Mesodermal cell (in vitro differentiated cells): ENCODE results near the gene FUT4.
"Not testable (repeated sequence)": the region's sequence is repeated elsewhere in the genome, so short reads cannot be mapped to it uniquely, and the experiment has no call there.

Experiments
- H3K27ac ChIP-seq: 2 replicates; pipeline ENCODE4 v1.7.0; 2013; ENCODE audit warnings: mild to moderate bottlenecking, low read depth, low read length, moderate library complexity; ENCODE audit not compliant: severe bottlenecking
- H3K36me3 ChIP-seq: 2 replicates; pipeline ENCODE4 v1.7.1; 2013; ENCODE audit warnings: mild to moderate bottlenecking, low read length, moderate library complexity; ENCODE audit not compliant: control insufficient read depth, insufficient read depth
- H3K4me1 ChIP-seq: one replicate; pipeline ENCODE4 v1.7.1; 2013; ENCODE audit warnings: mild to moderate bottlenecking, low read length; ENCODE audit not compliant: insufficient read depth, control insufficient read depth, poor library complexity, severe bottlenecking
- H3K4me3 ChIP-seq: 2 replicates; pipeline ENCODE4 v1.7.0; 2013; ENCODE audit warnings: low read length, control low read depth, mild to moderate bottlenecking; ENCODE audit not compliant: insufficient read depth, poor library complexity, severe bottlenecking; ENCODE audit errors: extremely low read depth
- H3K9me3 ChIP-seq: 2 replicates; pipeline ENCODE4 v1.7.1; 2013; ENCODE audit warnings: mild to moderate bottlenecking, low read length, moderate library complexity; ENCODE audit not compliant: control insufficient read depth
- WGBS, 2 experiments: methylation state at CpG; one replicate each; pipeline ENCODE4 v1.1.5; 2013; ENCODE audit warnings: missing lambda C conversion rate in 2 of 2; ENCODE audit not compliant: insufficient coverage in 2 of 2; 5-methylcytosine and 5-hydroxymethylcytosine counted together

Gene FUT4

GRCh38 chr11:94553938-94554337, 10.2 kb downstream of the FUT4 start:
- Histone ChIP-seq H3K4me3 (no peak overlapping the region), H3K4me1 (no peaks in the 10 kb centered on the region), H3K36me3 (no peaks in the 10 kb centered on the region), H3K27ac (no peak overlapping the region), H3K9me3 (no peaks in the 10 kb centered on the region)
- WGBS, 2 experiments, result 40 to 58% methylated on average over 1 of the region's 1 CpG

- H3K36me3 ChIP-seq, H3K27ac ChIP-seq, H3K4me3 ChIP-seq, H3K9me3 ChIP-seq, H3K4me1 ChIP-seq: not testable (repeated sequence)
- 86 to 91% methylated on average over 6 to 7 of the region's 8 CpGs for WGBS, 2 experiments
Observed at GRCh38 chr11:94555752-94556329, 12.1 kb downstream of the FUT4 start.

DNA sequence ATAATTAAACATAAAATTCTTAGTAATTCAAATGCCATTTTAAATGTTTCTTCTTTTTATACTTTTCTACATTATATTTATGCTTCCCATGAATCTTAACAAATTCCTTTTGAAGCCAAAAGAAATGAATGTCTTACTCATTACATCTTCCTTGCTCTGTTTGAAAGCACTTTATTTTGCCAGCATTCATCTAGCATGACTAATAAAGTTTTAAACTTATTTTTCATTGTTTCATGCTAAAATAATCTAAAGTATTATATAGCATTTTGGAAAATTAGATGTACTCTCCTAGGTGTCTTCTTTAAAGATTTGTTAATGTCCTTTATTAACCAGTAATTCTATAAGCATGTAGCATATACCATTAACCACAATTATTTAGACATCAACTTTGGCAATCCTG, 13.7 kb downstream of the FUT4 start:
- peaks cover 3% of the 10 kb centered on the region for H3K4me1 ChIP-seq
- no peak overlapping the region for H3K27ac ChIP-seq
- no peaks in the 10 kb centered on the region for H3K36me3 ChIP-seq
- H3K4me3 ChIP-seq, result no peak overlapping the region
- H3K9me3 ChIP-seq, result no peaks in the 10 kb centered on the region

DNA sequence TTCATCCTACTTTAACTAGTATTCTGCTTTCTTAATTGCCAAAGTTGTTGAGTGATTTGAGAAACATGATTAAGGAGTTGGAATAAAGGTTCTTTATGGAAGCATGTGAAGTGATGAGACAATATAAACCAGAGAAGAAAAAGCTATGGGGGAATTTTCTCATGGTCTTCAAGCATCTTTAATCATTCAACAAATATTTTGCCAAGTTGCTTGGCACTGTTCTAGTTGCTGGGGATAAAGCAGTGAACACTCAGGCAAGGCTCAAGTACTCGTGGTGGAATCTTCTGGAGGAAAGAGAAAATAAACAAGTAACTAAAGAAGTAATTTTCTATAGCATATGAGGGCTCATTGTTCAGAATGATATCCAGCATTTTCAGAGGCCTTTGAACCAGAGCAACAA, 14.3 kb downstream of the FUT4 start:
- H3K9me3 ChIP-seq, result no peaks in the 10 kb centered on the region
- peaks cover 8% of the 10 kb centered on the region for H3K4me1 ChIP-seq
- WGBS, 2 experiments, result no CpG with 5 or more reads among the region's 1 CpG
- no peak overlapping the region for H3K4me3 ChIP-seq
- no peak overlapping the region for H3K27ac ChIP-seq
- no peaks in the 10 kb centered on the region for H3K36me3 ChIP-seq

- H3K27ac ChIP-seq, result no peak overlapping the region
- H3K4me1 ChIP-seq, result peaks cover 12% of the 10 kb centered on the region
- H3K36me3 ChIP-seq, result no peaks in the 10 kb centered on the region
- H3K9me3 ChIP-seq, result no peaks in the 10 kb centered on the region
- WGBS, 2 experiments, result 100% methylated on average over 1 of the region's 1 CpG
- no peak overlapping the region for H3K4me3 ChIP-seq
Observed at GRCh38 chr11:94558468-94558867, 14.7 kb downstream of the FUT4 start.

DNA sequence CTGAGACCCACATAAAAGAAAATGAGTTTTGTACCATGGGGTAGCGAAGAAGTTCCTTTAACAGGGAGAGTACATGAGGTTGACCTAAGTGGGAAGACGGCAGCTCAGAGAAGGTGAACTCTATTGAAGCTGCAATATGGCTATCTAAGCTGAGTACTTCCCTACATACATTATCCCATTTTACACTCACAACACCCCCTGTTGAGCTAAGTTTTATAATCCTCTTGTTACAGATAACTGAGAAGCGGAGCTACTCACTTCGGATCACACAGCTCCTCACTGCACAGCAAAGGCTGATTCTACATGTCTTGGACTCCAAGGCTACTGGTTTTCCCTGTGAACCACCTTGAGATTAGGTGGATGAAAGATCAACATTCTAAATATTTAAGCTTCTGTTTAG, 15.2 kb downstream of the FUT4 start:
- 82 to 100% methylated on average over 1 to 2 of the region's 4 CpGs for WGBS, 2 experiments
- Histone ChIP-seq H3K36me3 (no peaks in the 10 kb centered on the region), H3K27ac (no peak overlapping the region), H3K4me1 (peaks cover 15% of the 10 kb centered on the region), H3K9me3 (no peaks in the 10 kb centered on the region), H3K4me3 (no peak overlapping the region)

GRCh38 chr11:94559361-94559760, 15.6 kb downstream of the FUT4 start:
- Histone ChIP-seq H3K36me3 (no peaks in the 10 kb centered on the region), H3K4me3 (no peak overlapping the region), H3K4me1 (peaks cover 19% of the 10 kb centered on the region), H3K9me3 (no peaks in the 10 kb centered on the region), H3K27ac (no peak overlapping the region)
- WGBS, 2 experiments, result 86% methylated on average over 1 of the region's 2 CpGs; no CpG with 5 or more reads in 1 of the 2 experiments

- Histone ChIP-seq H3K27ac (peak overlapping the region; percentile 6), H3K9me3 (no peaks in the 10 kb centered on the region), H3K36me3 (no peaks in the 10 kb centered on the region), H3K4me1 (peaks cover 19% of the 10 kb centered on the region), H3K4me3 (no peak overlapping the region)
- 60 to 100% methylated on average over 1 to 3 of the region's 3 CpGs for WGBS, 2 experiments
Observed at GRCh38 chr11:94560834-94561233, 17.1 kb downstream of the FUT4 start.

GRCh38 chr11:94563176-94563847, 19.6 kb downstream of the FUT4 start:
- H3K4me3 ChIP-seq, result no peak overlapping the region
- no peaks in the 10 kb centered on the region for H3K9me3 ChIP-seq
- H3K36me3 ChIP-seq, result no peaks in the 10 kb centered on the region
- 80 to 88% methylated on average over 1 of the region's 4 CpGs for WGBS, 2 experiments
- peak overlapping the region; percentile 42 for H3K27ac ChIP-seq
- H3K4me1 ChIP-seq, result peaks cover 19% of the 10 kb centered on the region

DNA sequence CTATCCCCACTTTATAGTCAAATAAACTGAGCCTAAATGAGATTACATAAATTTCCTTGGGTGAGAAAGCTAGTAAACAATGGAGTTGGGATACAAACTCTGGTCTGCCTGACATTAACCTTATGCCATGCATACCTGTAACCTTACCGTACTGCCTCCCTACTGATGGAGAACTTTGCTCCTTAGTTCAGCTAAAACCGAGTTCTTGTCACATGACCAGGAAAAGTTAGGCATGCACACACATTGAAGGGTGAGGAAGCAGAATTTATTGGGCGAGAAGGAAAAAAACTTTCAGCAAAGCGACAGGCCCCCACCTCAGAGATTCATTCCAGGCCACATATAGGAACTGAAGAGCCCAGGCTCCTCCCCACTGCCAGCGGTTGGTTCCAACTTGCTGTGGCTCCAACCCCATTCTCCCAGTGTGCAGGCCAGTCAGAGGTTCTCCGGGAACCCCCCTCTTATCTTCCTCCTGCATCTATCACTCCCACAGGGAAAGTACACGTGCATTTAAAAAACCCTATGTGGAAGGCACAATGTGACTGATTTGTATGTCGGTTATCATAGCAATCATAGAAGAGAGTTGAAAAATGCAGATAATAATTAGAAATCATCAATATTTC, 20.2 kb downstream of the FUT4 start:
- Histone ChIP-seq H3K9me3 (no peaks in the 10 kb centered on the region), H3K4me3 (no peak overlapping the region), H3K36me3 (no peaks in the 10 kb centered on the region), H3K27ac (peak overlapping the region; percentile 42), H3K4me1 (peaks cover 19% of the 10 kb centered on the region)
- 75 to 88% methylated on average over 2 to 4 of the region's 8 CpGs for WGBS, 2 experiments

DNA sequence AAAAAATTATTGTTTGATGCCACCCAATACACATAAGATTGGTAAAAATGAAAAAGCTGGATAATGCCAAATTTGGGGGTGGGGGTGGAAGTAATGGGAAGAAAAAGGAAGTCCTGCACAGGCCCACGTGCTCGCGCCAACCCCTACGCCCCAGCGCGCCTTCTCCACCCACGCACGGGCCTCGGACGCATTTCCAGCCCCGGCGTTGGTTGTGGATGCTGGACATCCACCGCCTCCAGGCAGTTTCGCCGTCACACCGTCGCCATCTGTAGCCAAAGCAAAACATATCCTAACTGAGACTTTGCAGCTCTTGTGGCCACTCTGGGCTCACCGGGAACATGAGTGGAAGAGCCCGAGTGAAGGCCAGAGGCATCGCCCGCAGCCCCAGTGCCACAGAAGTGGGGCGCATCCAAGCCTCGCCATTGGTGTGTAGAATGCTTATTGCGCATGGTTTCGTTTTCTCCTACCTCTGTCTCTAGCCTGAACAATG, 23.5 kb downstream of the FUT4 start, which contains the start of gene PIWIL4:
PIWIL4 (plus strand) TSS at position 188 of the 490 bp plus-strand sequence; CDS start at position 339, 151 bp downstream.
- no peaks in the 10 kb centered on the region for H3K9me3 ChIP-seq
- H3K27ac ChIP-seq, result no peak within 1 kb of the TSS
- no peaks in the 10 kb centered on the region for H3K36me3 ChIP-seq
- WGBS, 2 experiments, result 94 to 96% methylated on average over 25 of the region's 25 CpGs
- H3K4me1 ChIP-seq, result peaks cover 16% of the 10 kb centered on the region
- H3K4me3 ChIP-seq, result no peak within 1 kb of the TSS
